Astrocyte of the cerebellum (primary cell): ENCODE data around the gene BCKDK.

ENCODE experiments used
- DNase-seq: peaks from one replicate; pipeline ENCODE4 v3.0.0-alpha.2; 2011; ENCODE audit warnings: low read depth
- H3K4me3 ChIP-seq: 2 replicates; pipeline ENCODE4 v1.5.1; 2011; ENCODE audit warnings: mild to moderate bottlenecking, low read depth, low read length, moderate library complexity
- in situ Hi-C: cut with HindIII; loops from 2 replicates; pipeline ENCODE4 v1.10.0; 2017; ENCODE audit warnings: low sequenced_read_pairs
- TF ChIP-seq, protein P1 (sequence below): IDR thresholded peaks from 2 replicates; pipeline ENCODE4 v1.5.1; 2012; ENCODE audit warnings: low read length, low read depth, moderate library complexity, mild to moderate bottlenecking; ENCODE audit errors: missing control alignments

Gene BCKDK

DNA sequence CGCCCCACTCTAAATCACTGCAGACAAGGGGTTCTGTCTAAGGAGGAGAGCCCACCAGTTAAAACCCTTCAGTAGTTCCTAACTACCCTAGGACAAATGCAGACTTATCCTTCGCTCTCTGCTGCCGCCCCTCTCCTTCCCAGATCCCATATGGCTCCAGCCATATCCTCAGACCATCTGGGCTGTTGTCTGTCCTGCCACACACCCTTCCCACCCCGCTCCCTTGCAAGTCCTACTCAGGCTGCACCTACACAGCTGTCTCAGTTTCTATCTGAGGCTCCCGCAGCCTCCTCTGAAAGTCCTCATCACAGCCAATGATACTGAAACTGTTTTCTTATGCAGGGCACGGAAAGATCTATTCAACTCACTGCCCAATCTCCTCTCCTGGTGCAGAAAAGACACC lies 720 bp upstream of the BCKDK start:
- DNase-seq, result no peak
- peak overlapping the region; percentile 98 for H3K4me3 ChIP-seq
- in situ Hi-C loops, result no loop called here
- TF ChIP-seq, protein P1, sequence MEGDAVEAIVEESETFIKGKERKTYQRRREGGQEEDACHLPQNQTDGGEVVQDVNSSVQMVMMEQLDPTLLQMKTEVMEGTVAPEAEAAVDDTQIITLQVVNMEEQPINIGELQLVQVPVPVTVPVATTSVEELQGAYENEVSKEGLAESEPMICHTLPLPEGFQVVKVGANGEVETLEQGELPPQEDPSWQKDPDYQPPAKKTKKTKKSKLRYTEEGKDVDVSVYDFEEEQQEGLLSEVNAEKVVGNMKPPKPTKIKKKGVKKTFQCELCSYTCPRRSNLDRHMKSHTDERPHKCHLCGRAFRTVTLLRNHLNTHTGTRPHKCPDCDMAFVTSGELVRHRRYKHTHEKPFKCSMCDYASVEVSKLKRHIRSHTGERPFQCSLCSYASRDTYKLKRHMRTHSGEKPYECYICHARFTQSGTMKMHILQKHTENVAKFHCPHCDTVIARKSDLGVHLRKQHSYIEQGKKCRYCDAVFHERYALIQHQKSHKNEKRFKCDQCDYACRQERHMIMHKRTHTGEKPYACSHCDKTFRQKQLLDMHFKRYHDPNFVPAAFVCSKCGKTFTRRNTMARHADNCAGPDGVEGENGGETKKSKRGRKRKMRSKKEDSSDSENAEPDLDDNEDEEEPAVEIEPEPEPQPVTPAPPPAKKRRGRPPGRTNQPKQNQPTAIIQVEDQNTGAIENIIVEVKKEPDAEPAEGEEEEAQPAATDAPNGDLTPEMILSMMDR, result no peak

DNA sequence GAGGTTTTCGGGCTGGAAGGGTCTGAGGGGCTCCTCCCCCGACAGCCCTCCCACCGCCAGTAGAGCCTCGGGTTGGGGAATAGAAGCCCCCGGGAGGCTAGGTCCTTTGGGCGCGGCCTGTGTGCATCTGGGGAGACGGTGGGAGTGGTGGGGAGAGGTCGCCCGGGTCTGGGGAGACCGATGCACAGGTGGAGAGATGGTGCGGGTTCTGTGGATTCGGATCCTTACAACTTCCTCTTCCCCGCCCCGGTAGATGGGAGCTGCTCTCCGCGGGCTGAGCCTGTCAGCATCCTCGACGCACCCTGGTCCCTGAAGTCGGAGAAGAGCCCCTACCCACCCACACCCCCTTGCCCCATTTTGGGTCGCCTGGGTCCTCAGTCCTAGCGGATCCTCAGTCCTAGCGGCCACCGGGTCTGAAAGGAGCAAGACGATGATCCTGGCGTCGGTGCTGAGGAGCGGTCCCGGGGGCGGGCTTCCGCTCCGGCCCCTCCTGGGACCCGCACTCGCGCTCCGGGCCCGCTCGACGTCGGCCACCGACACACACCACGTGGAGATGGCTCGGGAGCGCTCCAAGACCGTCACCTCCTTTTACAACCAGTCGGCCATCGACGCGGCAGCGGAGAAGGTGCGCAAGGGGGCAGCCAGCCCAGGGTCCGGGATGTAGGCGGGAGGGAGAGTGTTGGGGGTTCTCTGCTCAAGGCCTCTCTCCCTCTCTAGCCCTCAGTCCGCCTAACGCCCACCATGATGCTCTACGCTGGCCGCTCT lies 790 bp downstream of the BCKDK start:
- in situ Hi-C loops, result no loop called here
- DNase-seq, result no peak

DNA sequence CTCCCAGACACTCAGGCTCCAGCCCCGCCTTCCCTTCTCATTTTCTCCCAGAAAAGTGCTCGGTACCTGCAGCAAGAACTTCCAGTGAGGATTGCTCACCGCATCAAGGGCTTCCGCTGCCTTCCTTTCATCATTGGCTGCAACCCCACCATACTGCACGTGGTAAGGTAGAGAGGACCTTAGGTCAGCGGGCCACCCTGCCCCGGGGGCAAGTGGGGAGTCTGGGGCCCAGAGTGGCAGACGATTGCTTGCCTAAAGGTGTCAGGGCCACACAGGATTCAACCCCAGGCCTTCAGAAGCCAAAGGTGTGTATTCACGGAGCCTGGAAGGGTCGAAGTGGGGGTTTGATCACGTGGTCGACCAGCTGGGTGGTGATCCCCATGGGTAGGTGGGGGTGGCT lies 1.4 kb downstream of the BCKDK start:
- DNase-seq, result no peak
- TF ChIP-seq, protein P1, result no peak
- in situ Hi-C loops, result no loop called here
- no peak overlapping the region for H3K4me3 ChIP-seq

More for the DNA sequence above, 790 bp downstream of the BCKDK start:
- TF ChIP-seq, protein P1, result no peak
- H3K4me3 ChIP-seq, result peak overlapping the region; percentile 98

DNA sequence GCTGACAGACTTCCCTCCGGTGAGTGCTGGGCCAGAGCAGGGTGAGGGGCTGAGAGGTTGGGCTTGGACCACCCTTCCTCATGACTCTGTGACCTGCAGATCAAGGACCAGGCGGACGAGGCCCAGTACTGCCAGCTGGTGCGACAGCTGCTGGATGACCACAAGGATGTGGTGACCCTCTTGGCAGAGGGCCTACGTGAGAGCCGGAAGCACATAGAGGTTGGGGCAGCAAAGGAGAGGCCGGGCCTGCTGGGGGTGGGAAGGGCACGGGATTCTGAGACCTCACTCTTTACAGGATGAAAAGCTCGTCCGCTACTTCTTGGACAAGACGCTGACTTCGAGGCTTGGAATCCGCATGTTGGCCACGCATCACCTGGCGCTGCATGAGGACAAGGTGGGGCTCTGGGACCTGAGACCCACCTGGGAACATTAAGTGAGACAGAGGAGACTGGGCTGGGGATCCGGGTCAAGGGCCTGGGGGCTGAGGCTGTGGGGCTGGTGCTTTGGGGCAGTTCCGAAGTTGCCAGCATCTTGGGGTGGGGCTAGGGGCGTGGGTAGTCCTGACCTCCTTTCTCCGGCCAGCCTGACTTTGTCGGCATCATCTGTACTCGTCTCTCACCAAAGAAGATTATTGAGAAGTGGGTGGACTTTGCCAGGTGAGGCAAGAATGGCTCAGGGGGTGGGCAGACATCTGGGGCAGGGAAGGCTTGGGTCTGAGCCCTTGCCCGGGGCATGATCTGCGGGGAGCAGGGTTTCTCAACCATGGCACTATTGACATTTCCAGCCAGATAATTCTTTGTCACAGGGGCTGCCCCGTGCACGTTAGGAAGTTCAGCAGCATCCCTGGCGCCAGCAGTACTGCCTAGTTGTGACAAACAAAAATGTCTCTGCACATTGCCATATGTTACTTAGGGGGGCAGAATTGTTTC lies 2.2 kb downstream of the BCKDK start:
- DNase-seq, result no peak
- in situ Hi-C loops, result no loop called here
- TF ChIP-seq, protein P1, result no peak
- H3K4me3 ChIP-seq, result no peak overlapping the region

DNA sequence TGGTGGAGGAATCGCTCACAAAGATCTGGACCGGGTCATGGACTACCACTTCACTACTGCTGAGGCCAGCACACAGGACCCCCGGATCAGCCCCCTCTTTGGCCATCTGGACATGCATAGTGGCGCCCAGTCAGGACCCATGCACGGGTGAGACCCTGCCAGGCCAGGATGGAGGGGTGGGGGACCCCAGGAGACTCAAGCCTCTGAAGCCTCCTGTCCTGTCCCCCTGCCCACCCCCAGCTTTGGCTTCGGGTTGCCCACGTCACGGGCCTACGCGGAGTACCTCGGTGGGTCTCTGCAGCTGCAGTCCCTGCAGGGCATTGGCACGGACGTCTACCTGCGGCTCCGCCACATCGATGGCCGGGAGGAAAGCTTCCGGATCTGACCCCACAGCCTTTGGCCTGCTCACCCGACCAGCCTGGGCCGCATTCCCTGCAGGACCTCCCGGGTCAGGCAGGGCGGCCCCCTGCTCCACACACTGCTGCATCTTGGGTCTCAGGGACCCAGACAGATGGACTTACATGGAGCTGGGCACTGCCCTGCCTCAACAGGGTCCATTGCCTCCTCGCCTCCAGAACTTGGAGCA lies 3.8 kb downstream of the BCKDK start:
- TF ChIP-seq, protein P1, result no peak
- no peak overlapping the region for H3K4me3 ChIP-seq
- in situ Hi-C loops, result no loop called here
- no peak for DNase-seq

DNA sequence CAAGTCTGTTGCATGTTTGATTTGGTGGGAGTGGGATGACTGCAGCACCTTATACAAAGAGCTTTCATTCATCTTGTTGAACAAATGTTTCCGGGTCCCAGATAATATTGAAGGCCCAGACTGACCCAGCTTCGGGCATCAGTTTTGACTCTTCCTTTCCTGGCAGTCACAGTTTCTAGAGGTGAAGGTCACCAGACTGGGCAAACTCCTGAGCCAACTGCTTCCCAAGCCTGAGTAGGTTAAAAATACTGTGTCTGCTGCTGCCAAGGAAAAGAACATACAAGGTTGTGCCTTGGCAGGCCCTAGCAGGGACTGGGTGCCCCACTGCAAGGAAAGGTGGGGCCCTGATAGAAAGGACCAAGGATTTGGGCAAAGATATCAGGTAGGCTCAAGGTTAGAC lies 4.5 kb downstream of the BCKDK start:
- no peak for DNase-seq
- no peak overlapping the region for H3K4me3 ChIP-seq
- in situ Hi-C loops, result no loop called here
- TF ChIP-seq, protein P1, result no peak
